AG04450 (cell line): Measurements from ENCODE around the gene OR52B2. TPM values are rescaled to one million over a fixed set of nuclear protein-coding genes. Genes with fewer than 3 reads are reported as not detected.

Experiments used
- CTCF ChIA-PET: fragments of 300-600, 350-600 bp; formaldehyde crosslinking; extraction: SDS; loops from one replicate; lab custom pipeline; 2022; ENCODE audit warnings: antibody characterized with exemption, inconsistent platforms; lab: Charles Lee
- POLR2A ChIA-PET: fragments of 350-600 bp; formaldehyde crosslinking; extraction: SDS; loops from one replicate; lab custom pipeline; 2021; ENCODE audit warnings: antibody characterized with exemption, inconsistent platforms; lab: Yijun Ruan, JAX
- DNase-seq: peaks from one replicate; pipeline ENCODE4 v3.0.0-alpha.2; 2011; ENCODE audit warnings: low read depth, low spot score
- H3K27ac ChIP-seq: one replicate; pipeline ENCODE4 v1.5.1; 2012; ENCODE audit warnings: low read depth, low read length, control low read depth
- H3K27me3 ChIP-seq: one replicate; pipeline ENCODE4 v1.6.0; 2012; ENCODE audit warnings: low read length; ENCODE audit not compliant: control insufficient read depth, insufficient read depth
- H3K4me3 ChIP-seq: 2 replicates; pipeline ENCODE4 v1.5.1; 2011; ENCODE audit warnings: mild to moderate bottlenecking, low read depth, low read length, control low read depth
- H3K9me3 ChIP-seq: 2 replicates; pipeline ENCODE4 v1.5.1; 2012; ENCODE audit warnings: low read length; ENCODE audit not compliant: control insufficient read depth, insufficient read depth
- CTCF ChIP-seq: IDR thresholded peaks from 2 replicates; pipeline ENCODE4 v1.5.1; 2011; ENCODE audit warnings: low read depth, low read length, control low read depth, inconsistent platforms
- polyA plus RNA-seq: library from polyadenylated mRNA; depleted of rRNA; stranded (reverse); fragments of >200 nt; gene quantifications from 2 replicates; pipeline ENCODE4 v1.2.3, GENCODE V29; 2011

The OR52B2 gene
- polyA plus RNA-seq, 1 experiment, result not detected

GRCh38 chr11:6210274-6210955 is 40.3 kb upstream of the OR52B2 start:
- Histone ChIP-seq H3K9me3 (no peaks in the 10 kb centered on the region), H3K27ac (no peak overlapping the region), H3K27me3 (no peaks in the 10 kb centered on the region), H3K4me3 (no peak overlapping the region)
- CTCF ChIA-PET, result no interaction called here
- no peak for DNase-seq
- POLR2A ChIA-PET, result no interaction called here
- no peak for TF ChIP-seq CTCF

GRCh38 chr11:6209801-6210200 is 39.7 kb upstream of the OR52B2 start:
- DNase-seq, result no peak
- Histone ChIP-seq H3K4me3 (no peak overlapping the region), H3K27me3 (no peaks in the 10 kb centered on the region), H3K27ac (no peak overlapping the region), H3K9me3 (no peaks in the 10 kb centered on the region)
- ChIA-PET CTCF (no interaction called here), POLR2A (no interaction called here)
- no peak for TF ChIP-seq CTCF

- no peak for DNase-seq
- no peak for TF ChIP-seq CTCF
- CTCF ChIA-PET, result interaction anchor here (2.1 kb wide), 1 partner anchor 156 kb away, joined by 7 read pairs; no protein-coding TSS in a partner anchor
- Histone ChIP-seq H3K27ac (no peak overlapping the region), H3K27me3 (no peaks in the 10 kb centered on the region), H3K9me3 (no peaks in the 10 kb centered on the region), H3K4me3 (no peak overlapping the region)
- POLR2A ChIA-PET, result no interaction called here
These were observed 36.5 kb upstream of the OR52B2 start for GRCh38 chr11:6206456-6207180.

GRCh38 chr11:6205366-6205765 is 35.2 kb upstream of the OR52B2 start, which contains the start of gene C11orf42:
Gene C11orf42 (plus strand): TSS chr11:6205557. CDS start chr11:6205616, 59 bp downstream.
- TF ChIP-seq CTCF, result no peak
- DNase-seq, result no peak
- POLR2A ChIA-PET, result no interaction called here

GRCh38 chr11:6204706-6205105 is 34.6 kb upstream of the OR52B2 start:
- TF ChIP-seq CTCF, result no peak
- Histone ChIP-seq H3K9me3 (no peaks in the 10 kb centered on the region), H3K4me3 (no peak overlapping the region), H3K27ac (no peak overlapping the region), H3K27me3 (no peaks in the 10 kb centered on the region)
- no peak for DNase-seq
- ChIA-PET CTCF (interaction anchor here (1.4 kb wide), 1 partner anchor 149 kb away, joined by 6 read pairs; no protein-coding TSS in a partner anchor), POLR2A (no interaction called here)

More at GRCh38 chr11:6205366-6205765, 35.2 kb upstream of the OR52B2 start, which contains the start of gene C11orf42:
- Histone ChIP-seq H3K9me3 (no peaks in the 10 kb centered on the region), H3K4me3 (no peak within 1 kb of the TSS), H3K27ac (no peak within 1 kb of the TSS), H3K27me3 (no peaks in the 10 kb centered on the region)
- CTCF ChIA-PET, result interaction anchor here (2.1 kb wide), 1 partner anchor 158 kb away, joined by 7 read pairs; no protein-coding TSS in a partner anchor
